HG02763 (cell line): Measurements from ENCODE around the gene VPS41.

Experiments
- ATAC-seq: cut with Tn5 transposase; IDR thresholded peaks from one replicate; pipeline ENCODE4 v1.9.1; 2021; ENCODE audit warnings: mild to moderate bottlenecking, moderate library complexity; ENCODE audit not compliant: unreplicated experiment

VPS41 gene

DNA sequence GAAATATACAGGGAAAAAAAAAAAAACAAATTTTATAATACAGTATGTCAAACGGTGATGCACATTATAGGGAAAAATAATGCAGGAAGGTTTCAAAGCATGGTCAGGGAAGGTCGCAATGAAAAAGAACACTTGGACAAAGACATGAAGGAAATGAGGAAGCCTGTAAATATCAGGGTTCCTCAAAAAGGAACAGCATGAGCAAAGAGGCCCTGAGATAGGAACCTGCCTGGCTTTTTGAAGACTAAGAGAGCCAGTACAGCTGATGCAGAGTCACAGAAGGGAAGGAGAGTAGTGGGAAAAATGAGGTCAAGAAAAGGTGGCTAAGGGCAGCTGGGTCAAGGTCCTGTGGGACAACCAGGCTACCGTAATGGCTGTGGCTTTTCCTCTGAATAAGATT, 1.9 kb downstream of the VPS41 start:
- no peak for ATAC-seq

DNA sequence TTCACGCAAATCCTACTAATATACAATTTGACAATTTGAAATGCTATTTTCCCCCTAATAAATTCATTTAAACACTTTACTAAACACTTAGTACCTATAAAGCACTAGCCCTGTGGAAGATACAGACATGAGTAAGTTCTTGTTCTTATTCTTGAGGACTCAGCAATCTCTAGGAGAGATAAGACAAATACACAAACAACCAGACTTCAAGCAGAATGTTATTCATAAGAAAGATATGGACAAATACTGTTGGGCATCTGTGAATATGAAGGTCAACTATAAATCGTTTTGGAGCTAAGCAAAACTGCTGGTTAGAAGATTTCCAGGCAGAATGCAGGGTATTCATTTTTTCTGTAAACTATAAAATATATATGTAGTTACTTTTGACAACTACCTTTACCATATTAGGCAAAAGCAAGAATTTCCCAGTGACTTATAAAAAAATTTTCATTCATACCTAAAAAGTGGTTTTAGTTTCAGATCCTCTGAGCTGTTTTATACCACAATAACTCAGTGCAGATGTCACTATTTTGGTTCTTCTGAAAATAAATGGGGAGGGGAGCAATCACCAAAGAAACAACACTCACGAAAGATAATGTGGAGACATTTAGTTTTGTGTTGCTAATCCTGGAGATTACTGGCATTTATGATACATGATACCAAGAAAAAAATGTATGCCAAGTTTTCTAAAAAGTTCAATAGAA, 3.8 kb downstream of the VPS41 start:
- peak; percentile 29 for ATAC-seq

GRCh38 chr7:38903057-38903456, 5.9 kb downstream of the VPS41 start:
- ATAC-seq = no peak

DNA sequence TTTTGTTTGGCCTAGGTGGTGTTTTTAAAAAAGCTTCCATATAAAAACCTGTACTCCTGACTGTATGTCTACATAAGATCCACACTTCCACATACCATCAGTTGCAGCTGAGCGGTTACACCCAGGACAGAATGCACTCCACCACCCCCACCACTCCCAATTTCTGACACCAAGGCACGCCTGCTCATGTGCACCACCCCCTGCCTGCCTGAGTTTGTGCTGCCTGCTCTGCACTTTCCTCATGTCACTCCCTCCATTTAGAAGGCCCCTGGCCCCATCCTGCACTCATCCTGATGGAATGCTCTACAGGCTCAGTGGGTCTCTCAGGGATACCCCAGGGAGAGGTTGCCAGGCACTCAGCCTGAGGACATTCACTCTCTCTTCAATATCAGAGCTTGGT, 6.5 kb downstream of the VPS41 start:
- ATAC-seq = no peak

- ATAC-seq = no peak
Observed at GRCh38 chr7:38893061-38893460, 15.9 kb downstream of the VPS41 start.

GRCh38 chr7:38890597-38890996, 18.4 kb downstream of the VPS41 start:
- no peak for ATAC-seq

GRCh38 chr7:38889872-38890432, 19.0 kb downstream of the VPS41 start:
- no peak for ATAC-seq

GRCh38 chr7:38889079-38889478, 19.9 kb downstream of the VPS41 start:
- ATAC-seq = no peak

GRCh38 chr7:38886265-38886664, 22.7 kb downstream of the VPS41 start:
- no peak for ATAC-seq

GRCh38 chr7:38883706-38884105, 25.3 kb downstream of the VPS41 start:
- no peak for ATAC-seq

DNA sequence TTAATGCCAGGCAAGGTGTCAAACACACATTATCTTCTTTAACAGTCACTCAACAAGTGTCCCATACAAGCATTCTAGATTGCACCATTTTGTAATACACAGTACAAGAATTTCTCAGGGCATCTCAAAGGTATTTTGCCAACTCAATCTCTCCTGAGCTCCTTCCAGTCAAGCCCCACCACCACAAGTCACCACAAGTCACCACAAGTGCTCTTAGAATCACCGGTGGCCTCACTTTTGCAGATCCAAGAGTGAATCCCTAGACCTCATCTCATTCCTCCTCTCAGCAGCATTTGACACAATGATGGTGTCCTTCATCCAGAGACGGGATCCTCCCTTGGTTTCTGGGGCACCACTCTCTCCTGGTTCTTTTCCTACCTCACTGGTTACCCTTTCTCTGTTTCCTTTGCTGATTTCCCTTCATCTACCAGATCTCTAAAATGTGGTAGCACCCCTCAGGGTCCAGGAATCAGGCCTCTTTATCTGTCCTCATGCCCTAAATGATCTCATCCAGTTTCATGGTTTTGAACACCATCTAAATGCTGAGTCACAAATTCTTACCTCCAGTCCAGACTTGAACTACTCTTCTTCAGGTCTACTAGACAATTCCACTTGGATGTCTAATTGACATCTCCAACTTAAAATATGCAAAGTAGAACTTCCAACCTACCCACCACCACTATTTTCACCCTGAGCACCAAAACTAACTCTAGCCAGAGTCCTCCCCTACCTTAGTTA, 26.9 kb downstream of the VPS41 start:
- no peak for ATAC-seq

- ATAC-seq = no peak
Observed at GRCh38 chr7:38881015-38881414, 28.0 kb downstream of the VPS41 start.

GRCh38 chr7:38880454-38880853, 28.5 kb downstream of the VPS41 start:
- ATAC-seq = no peak

DNA sequence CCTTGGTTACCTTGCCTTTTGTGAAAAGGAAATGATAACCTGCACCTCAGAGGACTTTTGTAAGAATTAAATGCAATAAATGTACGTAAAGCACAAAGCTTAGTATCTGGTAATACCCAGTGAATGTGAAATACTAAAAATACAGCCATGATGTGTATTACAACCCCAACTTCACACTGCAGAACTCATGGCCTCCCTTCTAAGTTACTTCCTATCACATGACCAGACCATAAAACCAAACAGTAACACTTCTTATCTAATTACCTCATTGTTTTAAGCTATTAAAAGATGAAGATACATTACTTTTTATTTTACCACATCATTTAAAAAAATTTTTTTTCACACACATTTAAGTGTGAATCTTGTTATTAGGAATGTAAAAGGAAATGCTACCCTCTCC, 29.0 kb downstream of the VPS41 start:
- no peak for ATAC-seq

GRCh38 chr7:38878694-38879457, 30.1 kb downstream of the VPS41 start:
- no peak for ATAC-seq

- ATAC-seq = no peak
Observed at GRCh38 chr7:38873433-38873832, 35.6 kb downstream of the VPS41 start.

- no peak for ATAC-seq
Observed at GRCh38 chr7:38872202-38872601, 36.8 kb downstream of the VPS41 start.

GRCh38 chr7:38870147-38870546, 38.8 kb downstream of the VPS41 start:
- no peak for ATAC-seq

DNA sequence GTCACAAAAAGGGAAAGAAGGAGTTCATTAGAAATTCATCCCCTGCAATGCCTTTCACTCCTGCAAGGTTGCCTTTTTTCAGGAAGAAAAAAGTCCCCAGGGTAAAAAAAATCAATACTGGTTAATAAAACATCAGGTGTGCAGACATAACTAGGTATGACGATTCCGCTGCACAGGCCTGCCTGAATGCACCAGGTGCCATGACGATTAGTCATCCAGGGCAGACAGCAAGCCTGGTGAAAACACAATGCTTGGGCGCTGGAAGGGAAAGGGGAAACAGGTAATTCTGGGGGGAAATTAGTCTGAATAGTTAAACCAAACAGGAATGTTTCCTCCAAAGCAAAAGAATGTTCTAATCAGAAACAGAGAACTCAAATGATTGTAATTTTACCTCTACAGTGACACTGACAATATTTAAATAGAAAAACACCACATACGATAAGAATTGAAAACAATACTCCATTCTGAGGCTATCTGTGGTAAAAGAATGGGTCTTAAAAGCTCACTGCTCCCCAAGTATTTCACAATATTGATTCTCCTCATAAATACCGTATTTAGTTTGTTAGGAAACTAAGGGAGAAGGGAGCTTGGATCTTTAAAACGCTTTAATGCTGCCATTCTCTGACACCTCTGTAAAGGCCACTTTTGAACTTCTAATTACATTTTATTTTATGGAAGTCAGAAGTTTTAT, 45.2 kb downstream of the VPS41 start:
- ATAC-seq = no peak

DNA sequence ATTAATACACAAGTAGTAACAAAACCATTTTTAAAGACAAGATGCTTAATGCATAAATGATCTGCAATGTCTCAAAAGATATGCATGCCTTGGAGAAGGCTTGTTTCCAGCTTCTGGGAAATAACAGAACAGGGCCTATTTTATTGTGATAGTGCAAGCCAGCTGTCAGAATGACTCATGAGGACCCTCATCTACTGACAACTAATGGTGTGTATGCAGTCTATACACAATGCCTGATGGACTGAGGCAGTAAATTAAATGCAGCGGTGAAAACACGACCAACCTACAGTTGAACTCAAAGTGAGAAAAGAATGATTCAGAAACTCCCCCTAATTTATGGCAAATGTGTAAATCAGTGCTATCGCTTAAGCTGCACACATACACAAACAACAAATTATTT, 46.3 kb downstream of the VPS41 start:
- no peak for ATAC-seq
